ENCODE measurements around the gene SOCS3.

Gene SOCS3

DNA sequence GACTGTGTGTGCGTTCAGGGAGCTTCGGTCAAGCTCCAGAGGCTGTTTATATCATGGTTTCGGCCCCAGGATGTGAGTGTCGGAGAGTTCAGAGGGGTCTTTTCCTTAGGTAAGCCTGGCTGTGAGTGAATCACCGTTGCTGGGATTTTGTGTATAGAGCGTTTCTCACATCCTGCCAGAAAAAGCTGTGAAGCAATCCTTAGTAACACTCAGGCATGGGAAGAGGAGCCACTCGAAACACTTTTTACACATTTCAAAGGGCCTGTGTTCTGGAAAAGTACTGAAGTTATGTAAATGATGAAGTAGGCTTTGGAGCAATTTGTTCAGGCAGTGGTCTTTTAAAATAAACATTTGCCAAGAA is 19.2 kb upstream of the SOCS3 start:
- H3K4me3 ChIP-seq (ENCODE audit: low read depth, low read length), result peak overlapping the region; percentile 81
- DNase-seq (ENCODE audit: low read depth), result peak; percentile 55
- TF ChIP-seq, protein P1, sequence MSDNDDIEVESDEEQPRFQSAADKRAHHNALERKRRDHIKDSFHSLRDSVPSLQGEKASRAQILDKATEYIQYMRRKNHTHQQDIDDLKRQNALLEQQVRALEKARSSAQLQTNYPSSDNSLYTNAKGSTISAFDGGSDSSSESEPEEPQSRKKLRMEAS (IDR thresholded peaks at IDR 0.05; ENCODE audit: low read depth, low read length), result no peak
- TF ChIP-seq CTCF (IDR thresholded peaks at IDR 0.05; ENCODE audit: low read depth, low read length) (no peak), POLR2A (IDR thresholded peaks at IDR 0.05; ENCODE audit: extremely low read depth, insufficient read length) (no peak), MYC (IDR thresholded peaks at IDR 0.05; ENCODE audit: low read depth, low read length) (no peak)

DNA sequence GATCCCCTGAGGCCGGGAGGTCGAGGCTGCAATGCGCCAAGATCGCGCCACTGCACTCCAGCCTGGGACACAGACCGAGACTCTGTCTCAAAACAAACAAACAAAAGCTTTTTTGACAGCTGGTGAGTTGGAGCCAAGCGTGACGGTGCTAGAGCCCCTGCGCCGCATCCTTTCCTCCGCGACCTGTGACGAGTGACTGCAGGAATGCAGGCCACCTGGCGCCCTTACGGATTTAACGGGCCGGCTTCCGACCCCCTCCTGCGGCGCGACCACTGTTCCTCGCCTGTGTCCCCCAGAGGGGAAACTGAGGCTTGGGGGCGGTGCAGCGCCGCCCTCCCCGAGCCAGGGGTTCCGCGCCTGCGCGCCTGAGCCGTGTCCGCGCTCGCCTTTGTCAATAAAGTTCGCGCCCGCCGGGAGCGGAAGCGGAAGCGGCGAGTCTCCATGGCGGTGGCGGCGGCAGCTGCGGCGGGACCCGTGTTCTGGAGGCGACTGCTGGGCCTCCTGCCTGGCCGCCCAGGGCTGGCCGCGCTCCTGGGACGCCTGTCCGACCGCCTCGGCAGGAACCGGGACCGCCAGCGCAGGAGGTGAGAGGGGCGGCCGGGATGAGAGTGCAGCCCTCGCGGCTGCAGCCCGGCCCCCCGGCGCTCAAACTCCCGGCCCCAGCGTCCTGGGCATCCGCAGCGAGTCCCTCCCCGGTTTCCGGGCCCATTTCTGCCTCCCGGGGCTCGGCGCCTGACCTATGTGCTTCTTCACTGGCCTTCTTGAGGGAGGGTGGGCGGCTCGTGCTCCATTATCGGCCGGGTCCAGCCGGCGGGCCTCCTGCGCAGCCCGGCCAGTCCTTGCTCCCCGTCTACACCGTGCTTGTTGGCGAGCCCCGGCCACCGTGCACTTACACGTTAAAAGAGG is 18.6 kb upstream of the SOCS3 start, which contains the start of gene PGS1:
TSS of gene PGS1 (plus strand) at position 425 of the 906 bp plus-strand sequence. CDS start at position 442, 17 bp downstream.
- H3K4me3 ChIP-seq (ENCODE audit: low read depth, low read length), result peak within 1 kb of the TSS; percentile 81
- TF ChIP-seq, protein P1 (IDR thresholded peaks at IDR 0.05; ENCODE audit: low read depth, low read length), result 0 out of 2 replicates have a peak, but pooled peaks have one; percentile 33
- TF ChIP-seq POLR2A (IDR thresholded peaks at IDR 0.05; ENCODE audit: extremely low read depth, insufficient read length) (peak; percentile 77), MYC (IDR thresholded peaks at IDR 0.05; ENCODE audit: low read depth, low read length) (peak; percentile 80), CTCF (IDR thresholded peaks at IDR 0.05; ENCODE audit: low read depth, low read length) (no peak)
- DNase-seq (ENCODE audit: low read depth), result peak; percentile 81

GRCh38 chr17:78377858-78378224 is 18.0 kb upstream of the SOCS3 start:
- DNase-seq (ENCODE audit: low read depth), result no peak
- H3K4me3 ChIP-seq (ENCODE audit: low read depth, low read length), result no peak overlapping the region
- TF ChIP-seq POLR2A (IDR thresholded peaks at IDR 0.05; ENCODE audit: extremely low read depth, insufficient read length), result no peak
- TF ChIP-seq, protein P1 (IDR thresholded peaks at IDR 0.05; ENCODE audit: low read depth, low read length), result no peak
- TF ChIP-seq MYC (IDR thresholded peaks at IDR 0.05; ENCODE audit: low read depth, low read length), result no peak
- TF ChIP-seq CTCF (IDR thresholded peaks at IDR 0.05; ENCODE audit: low read depth, low read length), result no peak

- TF ChIP-seq CTCF (IDR thresholded peaks at IDR 0.05; ENCODE audit: low read depth, low read length) (no peak), MYC (IDR thresholded peaks at IDR 0.05; ENCODE audit: low read depth, low read length) (no peak), POLR2A (IDR thresholded peaks at IDR 0.05; ENCODE audit: extremely low read depth, insufficient read length) (no peak)
- TF ChIP-seq, protein P1 (IDR thresholded peaks at IDR 0.05; ENCODE audit: low read depth, low read length), result no peak
- no peak for DNase-seq (ENCODE audit: low read depth)
- no peak overlapping the region for H3K4me3 ChIP-seq (ENCODE audit: low read depth, low read length)
Measured at GRCh38 chr17:78376161-78376560, 16.3 kb upstream of the SOCS3 start.

DNA sequence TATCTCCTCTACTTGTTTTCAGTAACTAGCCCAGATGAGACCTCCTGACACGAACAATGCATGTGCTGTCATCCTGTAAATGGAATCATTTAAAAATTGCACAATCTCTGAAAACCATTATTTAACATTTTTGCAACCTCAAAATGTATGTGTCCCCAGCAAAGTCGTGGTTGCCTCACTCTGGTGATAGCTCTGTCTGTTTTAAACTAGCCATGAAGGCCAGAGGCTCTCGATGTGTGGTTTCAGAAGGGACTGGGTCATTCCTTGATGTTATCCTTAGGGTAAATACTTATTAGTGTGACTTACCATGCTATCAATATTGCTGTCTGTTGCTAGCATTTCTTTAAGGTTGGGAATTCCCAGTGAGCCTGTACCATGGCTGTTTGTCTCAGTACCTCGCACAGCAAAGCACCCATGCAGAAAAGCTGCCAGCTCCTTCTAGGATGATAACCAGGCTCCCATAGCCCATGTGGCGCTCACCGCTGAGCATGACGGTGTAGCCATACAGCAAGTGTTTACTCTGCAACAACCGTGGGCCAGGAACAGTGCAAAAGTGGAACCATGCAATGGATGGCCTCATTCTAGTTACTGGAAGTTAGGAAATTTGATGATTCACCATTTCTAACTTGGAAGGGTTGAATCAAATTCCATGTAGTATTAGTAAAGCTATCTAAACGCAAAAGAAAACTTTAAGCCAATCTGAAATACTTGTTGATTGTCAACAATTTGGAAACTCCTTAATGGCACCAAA is 15.7 kb upstream of the SOCS3 start:
- peak; percentile 56 for DNase-seq (ENCODE audit: low read depth)
- no peak overlapping the region for H3K4me3 ChIP-seq (ENCODE audit: low read depth, low read length)
- TF ChIP-seq, protein P1 (IDR thresholded peaks at IDR 0.05; ENCODE audit: low read depth, low read length), result no peak
- no peak for TF ChIP-seq MYC (IDR thresholded peaks at IDR 0.05; ENCODE audit: low read depth, low read length)
- TF ChIP-seq POLR2A (IDR thresholded peaks at IDR 0.05; ENCODE audit: extremely low read depth, insufficient read length), result no peak
- no peak for TF ChIP-seq CTCF (IDR thresholded peaks at IDR 0.05; ENCODE audit: low read depth, low read length)

Data from NB4 (cell line).